Measurements from ENCODE around the gene HOXD8.

The HOXD8 gene

DNA sequence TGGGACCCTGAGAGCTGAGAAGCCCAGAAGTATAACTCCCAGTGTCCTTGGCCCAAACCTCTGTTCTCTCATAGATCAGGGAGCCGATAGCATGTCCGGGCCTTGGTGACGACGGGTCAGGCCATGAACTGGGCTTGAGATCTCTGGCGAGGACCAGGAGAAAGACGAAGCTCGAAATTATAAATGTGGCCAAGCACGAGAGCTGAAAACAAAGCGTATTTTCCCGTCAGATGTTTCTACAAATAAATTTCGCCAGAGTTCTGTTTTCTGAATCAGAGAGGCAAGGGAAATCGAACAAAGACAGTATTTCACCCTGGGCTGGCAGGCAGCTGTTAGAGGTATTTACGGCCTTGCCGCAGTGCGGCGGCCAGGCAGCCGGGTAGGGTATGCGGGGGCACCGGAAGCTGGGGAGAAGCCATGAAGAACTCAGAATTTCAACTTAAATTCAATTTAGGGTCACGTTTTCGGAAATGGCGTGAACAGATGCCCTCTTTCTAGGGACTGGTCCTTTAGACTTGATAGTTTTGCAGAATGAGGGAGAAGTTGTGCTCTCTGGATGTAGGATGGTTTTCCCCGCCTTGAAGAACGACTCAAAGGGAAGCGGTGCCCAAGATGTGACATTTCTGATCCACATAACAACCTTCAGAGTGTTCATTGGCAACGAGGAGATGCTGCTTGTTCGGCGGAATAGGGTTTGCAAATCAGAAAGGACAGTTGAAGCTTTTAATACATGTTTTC is 9.6 kb downstream of the HOXD8 start:
- Histone ChIP-seq H3K4me3 (ENCODE audit: insufficient read depth in 1 of 2, low read depth in 1 of 2, low read length in 2 of 2) (peak overlapping the region in 1 of 2 experiments; percentile 86), H3K27ac (ENCODE audit: low read length, poor library complexity, severe bottlenecking) (no peak overlapping the region), H3K4ac (ENCODE audit: low read depth in 1 of 2, low read length in 2 of 2) (no peak overlapping the region), H3K4me1 (ENCODE audit: control insufficient read depth, insufficient read depth, low read depth, low read length) (peaks cover 15% of the 10 kb centered on the region), H2BK5ac (ENCODE audit: low read depth, low read length, poor library complexity, severe bottlenecking) (no peak overlapping the region), H3K27me3 (ENCODE audit: control insufficient read depth in 1 of 2, insufficient read depth in 1 of 2, low read length in 2 of 2) (peaks cover 0 to 64% of the 10 kb centered on the region in 2 experiments), H3K36me3 (ENCODE audit: control insufficient read depth in 1 of 2, insufficient read depth in 2 of 2, low read depth in 1 of 2, low read length in 2 of 2) (no peaks in the 10 kb centered on the region), H3K18ac (ENCODE audit: low read depth in 1 of 2, low read length in 2 of 2) (no peak overlapping the region), H2BK15ac (ENCODE audit: low read depth, poor library complexity, severe bottlenecking) (no peak overlapping the region), H3K79me1 (replicated peaks; ENCODE audit: low read length, poor library complexity, severe bottlenecking) (peaks cover 9% of the 10 kb centered on the region), H2AK5ac (ENCODE audit: low read length, severe bottlenecking) (no peak overlapping the region), H4K8ac (ENCODE audit: low read length) (no peak overlapping the region), H3K9ac (ENCODE audit: low read length) (peak overlapping the region; percentile 96), H4K91ac (ENCODE audit: low read length) (no peak overlapping the region), H2BK120ac (ENCODE audit: low read depth, low read length) (no peak overlapping the region), H2BK12ac (ENCODE audit: low read length in 2 of 2) (no peak overlapping the region), H2AFZ (ENCODE audit: low read depth, low read length) (no peak overlapping the region), H3K9me3 (ENCODE audit: control insufficient read depth, low read length) (no peaks in the 10 kb centered on the region), H3K23ac (ENCODE audit: low read length in 2 of 2) (no peak overlapping the region), H3K4me2 (ENCODE audit: low read length, poor library complexity, severe bottlenecking) (peak overlapping the region; percentile 15), H3K14ac (ENCODE audit: low read length in 2 of 2) (no peak overlapping the region)
- WGBS, result 67% methylated on average over 28 of the region's 28 CpGs
- DNase-seq, result no peak

DNA sequence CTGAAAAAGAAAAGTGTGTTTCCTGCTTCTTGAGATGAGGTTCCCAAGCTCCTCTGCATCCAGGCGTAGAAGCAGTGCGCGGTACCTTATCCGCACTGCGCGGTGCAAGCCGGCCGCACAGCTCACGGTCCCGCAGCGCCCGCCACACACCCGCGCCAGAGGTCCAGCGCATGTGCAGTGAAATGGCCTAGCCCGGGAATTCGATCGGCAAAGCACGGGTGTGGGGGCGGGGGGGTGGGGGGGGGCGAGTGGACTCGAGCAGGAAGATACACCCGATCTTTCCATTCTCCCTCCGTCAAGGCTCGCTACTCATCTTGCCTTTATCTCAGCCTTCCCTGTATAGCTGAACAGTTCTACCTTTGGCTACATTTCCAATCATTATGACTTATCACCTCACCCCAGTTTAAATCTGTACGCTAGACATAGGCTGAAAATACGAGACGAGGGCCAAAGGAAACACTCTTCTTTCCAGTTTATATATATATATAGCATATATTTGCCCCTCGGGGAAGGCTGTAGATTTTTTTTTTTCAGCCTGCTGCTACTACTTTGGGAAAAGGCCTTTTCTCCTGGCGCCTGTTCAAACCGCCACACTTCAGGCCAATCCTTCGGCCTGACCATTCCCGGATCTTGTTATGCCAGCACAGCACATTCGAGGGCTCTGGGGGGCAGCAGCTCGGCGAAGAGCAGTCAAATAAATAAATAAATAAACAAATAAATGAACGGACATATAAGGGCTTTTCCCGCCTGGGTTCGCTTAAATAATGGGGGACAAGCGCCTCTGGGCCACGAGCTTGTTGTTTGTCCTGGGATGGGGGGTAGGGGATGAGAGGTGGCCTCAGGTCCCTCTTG is 10.4 kb downstream of the HOXD8 start:
- Histone ChIP-seq H4K91ac (ENCODE audit: low read length) (no peak overlapping the region), H2BK5ac (ENCODE audit: low read depth, low read length, poor library complexity, severe bottlenecking) (no peak overlapping the region), H3K9me3 (ENCODE audit: control insufficient read depth, low read length) (no peaks in the 10 kb centered on the region), H2BK120ac (ENCODE audit: low read depth, low read length) (no peak overlapping the region), H3K4me2 (ENCODE audit: low read length, poor library complexity, severe bottlenecking) (peak overlapping the region; percentile 92), H3K27me3 (ENCODE audit: control insufficient read depth in 1 of 2, insufficient read depth in 1 of 2, low read length in 2 of 2) (peaks cover 0 to 61% of the 10 kb centered on the region in 2 experiments), H3K18ac (ENCODE audit: low read depth in 1 of 2, low read length in 2 of 2) (no peak overlapping the region), H2BK15ac (ENCODE audit: low read depth, poor library complexity, severe bottlenecking) (no peak overlapping the region), H2AFZ (ENCODE audit: low read depth, low read length) (no peak overlapping the region), H3K36me3 (ENCODE audit: control insufficient read depth in 1 of 2, insufficient read depth in 2 of 2, low read depth in 1 of 2, low read length in 2 of 2) (no peaks in the 10 kb centered on the region), H4K8ac (ENCODE audit: low read length) (no peak overlapping the region), H3K9ac (ENCODE audit: low read length) (peak overlapping the region; percentile 96), H3K4me3 (ENCODE audit: insufficient read depth in 1 of 2, low read depth in 1 of 2, low read length in 2 of 2) (peak overlapping the region; percentile 20 to 86), H3K79me1 (replicated peaks; ENCODE audit: low read length, poor library complexity, severe bottlenecking) (peaks cover 9% of the 10 kb centered on the region), H3K4me1 (ENCODE audit: control insufficient read depth, insufficient read depth, low read depth, low read length) (peaks cover 15% of the 10 kb centered on the region), H3K27ac (ENCODE audit: low read length, poor library complexity, severe bottlenecking) (no peak overlapping the region), H3K23ac (ENCODE audit: low read length in 2 of 2) (no peak overlapping the region), H3K14ac (ENCODE audit: low read length in 2 of 2) (no peak overlapping the region), H2BK12ac (ENCODE audit: low read length in 2 of 2) (no peak overlapping the region), H3K4ac (ENCODE audit: low read depth in 1 of 2, low read length in 2 of 2) (no peak overlapping the region), H2AK5ac (ENCODE audit: low read length, severe bottlenecking) (no peak overlapping the region)
- DNase-seq, result no peak
- WGBS, result 70% methylated on average over 29 of the region's 41 CpGs

DNA sequence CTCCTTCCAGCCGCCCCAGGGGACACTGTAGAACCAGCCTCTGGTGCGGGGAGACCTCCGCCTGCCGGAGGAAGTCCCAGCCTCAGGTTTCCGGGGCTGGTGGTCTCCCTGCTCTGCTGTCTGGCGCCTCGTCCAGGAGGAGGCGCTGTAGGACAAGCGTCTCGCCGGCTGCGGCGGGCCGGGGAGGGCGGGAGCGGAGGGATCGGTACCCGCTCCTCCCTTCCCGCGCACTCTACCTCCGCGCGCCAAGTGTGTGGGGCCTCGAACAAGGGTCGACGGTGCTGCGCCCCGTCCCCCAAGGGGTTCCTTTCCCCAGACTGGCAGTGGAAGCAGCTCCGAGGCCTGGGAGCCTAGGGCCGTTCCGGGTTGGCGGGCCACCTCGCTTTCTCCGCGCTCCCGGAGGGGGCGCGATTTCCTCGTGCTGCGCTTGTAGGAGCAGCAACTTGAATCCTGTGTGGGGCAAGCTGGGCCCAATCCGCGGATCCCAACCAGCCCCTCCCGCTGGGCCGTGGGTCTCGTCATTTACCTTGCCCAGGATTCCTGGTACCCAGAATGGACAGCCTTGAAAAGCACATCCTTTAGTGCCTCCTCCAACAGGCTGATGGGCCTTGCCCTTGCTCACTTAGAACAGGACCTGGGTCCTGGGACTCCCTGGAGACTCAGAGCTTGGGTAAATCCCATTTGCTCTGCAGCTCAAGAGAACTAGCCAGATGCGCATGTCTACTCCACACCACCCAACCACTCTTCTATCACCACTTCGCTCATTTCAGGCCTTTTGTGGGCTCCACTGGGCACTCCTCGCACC is 11.2 kb downstream of the HOXD8 start:
- Histone ChIP-seq H3K36me3 (ENCODE audit: control insufficient read depth in 1 of 2, insufficient read depth in 2 of 2, low read depth in 1 of 2, low read length in 2 of 2) (no peaks in the 10 kb centered on the region), H3K4me3 (ENCODE audit: insufficient read depth in 1 of 2, low read depth in 1 of 2, low read length in 2 of 2) (peak overlapping the region; percentile 61 to 82), H2BK12ac (ENCODE audit: low read length in 2 of 2) (no peak overlapping the region), H3K4ac (ENCODE audit: low read depth in 1 of 2, low read length in 2 of 2) (no peak overlapping the region), H4K91ac (ENCODE audit: low read length) (no peak overlapping the region), H3K27ac (ENCODE audit: low read length, poor library complexity, severe bottlenecking) (no peak overlapping the region), H3K9ac (ENCODE audit: low read length) (peak overlapping the region; percentile 96), H2BK15ac (ENCODE audit: low read depth, poor library complexity, severe bottlenecking) (no peak overlapping the region), H3K27me3 (ENCODE audit: control insufficient read depth in 1 of 2, insufficient read depth in 1 of 2, low read length in 2 of 2) (peaks cover 0 to 59% of the 10 kb centered on the region in 2 experiments), H2BK5ac (ENCODE audit: low read depth, low read length, poor library complexity, severe bottlenecking) (no peak overlapping the region), H2BK120ac (ENCODE audit: low read depth, low read length) (no peak overlapping the region), H2AFZ (ENCODE audit: low read depth, low read length) (no peak overlapping the region), H3K79me1 (replicated peaks; ENCODE audit: low read length, poor library complexity, severe bottlenecking) (peaks cover 9% of the 10 kb centered on the region), H3K4me2 (ENCODE audit: low read length, poor library complexity, severe bottlenecking) (peak overlapping the region; percentile 92), H3K23ac (ENCODE audit: low read length in 2 of 2) (no peak overlapping the region), H3K4me1 (ENCODE audit: control insufficient read depth, insufficient read depth, low read depth, low read length) (peaks cover 14% of the 10 kb centered on the region), H3K9me3 (ENCODE audit: control insufficient read depth, low read length) (no peaks in the 10 kb centered on the region), H3K18ac (ENCODE audit: low read depth in 1 of 2, low read length in 2 of 2) (no peak overlapping the region), H4K8ac (ENCODE audit: low read length) (no peak overlapping the region), H2AK5ac (ENCODE audit: low read length, severe bottlenecking) (no peak overlapping the region), H3K14ac (ENCODE audit: low read length in 2 of 2) (no peak overlapping the region)
- DNase-seq, result peak; percentile 52
- 20% methylated on average over 46 of the region's 48 CpGs for WGBS

Data from mesenchymal stem cell (in vitro differentiated cells and primary cell).